BE2C (cell line): ENCODE measurements around the gene AAMDC. TPM values are rescaled to one million over a fixed set of nuclear protein-coding genes. Genes with fewer than 3 reads are reported as not detected.
A peak's percentile ranks its signal among the peaks of the same experiment; 100 is the strongest.

Source experiments
- DNase-seq: peaks from one replicate; pipeline ENCODE4 v3.0.0-alpha.2; 2020
- H3K27me3 ChIP-seq: fragments of 250-450 bp; sonication (Bioruptor Pico); 2 replicates; pipeline ENCODE4 v1.5.1; 2020; ENCODE audit warnings: mild to moderate bottlenecking
- H3K36me3 ChIP-seq: fragments of 250-450 bp; sonication (Bioruptor Pico); 2 replicates; pipeline ENCODE4 v1.5.1; 2020; ENCODE audit warnings: mild to moderate bottlenecking
- H3K4me1 ChIP-seq: fragments of 250-450 bp; sonication (Bioruptor Pico); 2 replicates; pipeline ENCODE4 v1.5.1; 2020
- H3K4me3 ChIP-seq: 2 replicates; pipeline ENCODE4 v1.5.1; 2011; ENCODE audit warnings: low read depth, low read length
- H3K9me3 ChIP-seq: fragments of 250-450 bp; sonication (Bioruptor Pico); 2 replicates; pipeline ENCODE4 v1.5.1; 2020
- polyA plus RNA-seq: library from polyadenylated mRNA; unstranded; fragments of >200 nt; gene quantifications from one replicate; pipeline ENCODE4 v1.2.1, GENCODE V29; 2012; ENCODE audit warnings: low read depth, missing spikeins; ENCODE audit not compliant: insufficient read length, insufficient read depth
- TF ChIP-seq, protein P1 (sequence below): IDR thresholded peaks from 2 replicates; pipeline ENCODE4 v1.5.1; 2012; ENCODE audit warnings: mild to moderate bottlenecking, low read depth, low read length

AAMDC gene
- 36.4 TPM for polyA plus RNA-seq

DNA sequence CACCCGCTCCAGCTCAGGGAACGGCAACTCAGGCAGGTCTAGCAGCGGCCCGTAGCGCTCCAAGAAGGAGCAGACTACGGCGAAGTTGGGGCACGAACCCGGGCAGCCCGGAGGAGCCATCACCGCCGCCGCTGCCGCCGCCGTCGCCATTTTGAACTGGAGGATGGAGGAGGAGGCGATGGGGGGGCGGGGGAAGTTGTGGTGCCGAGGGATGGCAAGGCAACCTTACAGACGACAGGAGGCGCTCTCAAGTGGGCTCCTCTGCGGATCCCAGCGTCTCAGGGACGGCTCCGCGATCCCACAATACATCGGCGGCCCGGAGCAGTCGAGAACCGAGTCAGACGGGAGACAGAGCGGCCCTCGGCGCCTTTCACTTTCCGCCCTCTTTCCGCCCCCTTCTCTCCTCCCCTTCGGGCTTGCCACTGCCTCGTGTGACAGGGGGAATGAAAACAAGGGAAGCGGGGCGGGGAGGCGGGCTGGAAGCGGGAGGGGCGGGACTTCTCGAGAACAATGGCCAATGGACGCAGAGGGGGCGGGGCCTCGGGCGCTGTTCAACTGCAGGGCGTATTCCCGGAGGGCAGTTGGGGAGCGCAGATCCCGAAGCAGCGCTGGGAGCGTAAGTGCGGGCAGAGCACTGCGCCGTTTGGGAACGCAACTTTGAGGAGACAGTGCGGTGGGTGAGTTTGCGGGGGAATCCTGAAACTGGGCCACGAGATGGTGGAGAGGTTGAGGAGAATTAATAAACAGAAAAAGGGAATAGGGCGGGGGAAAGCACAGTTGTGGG lies at the start of gene AAMDC, which contains the start of gene RSF1:
Gene AAMDC (plus strand): TSS at position 580 of the 784 bp plus-strand sequence. CDS start 21,353 bp downstream, outside the sequence.
Gene RSF1 (minus strand): TSS at position 158 of the 784 bp plus-strand sequence. CDS start 8 bp downstream, at position 150.
- Histone ChIP-seq H3K4me1 (no peaks in the 10 kb centered on the region), H3K27me3 (no peaks in the 10 kb centered on the region), H3K4me3 (peak within 1 kb of the TSS; percentile 99), H3K9me3 (no peaks in the 10 kb centered on the region), H3K36me3 (no peaks in the 10 kb centered on the region)
- TF ChIP-seq, protein P1, sequence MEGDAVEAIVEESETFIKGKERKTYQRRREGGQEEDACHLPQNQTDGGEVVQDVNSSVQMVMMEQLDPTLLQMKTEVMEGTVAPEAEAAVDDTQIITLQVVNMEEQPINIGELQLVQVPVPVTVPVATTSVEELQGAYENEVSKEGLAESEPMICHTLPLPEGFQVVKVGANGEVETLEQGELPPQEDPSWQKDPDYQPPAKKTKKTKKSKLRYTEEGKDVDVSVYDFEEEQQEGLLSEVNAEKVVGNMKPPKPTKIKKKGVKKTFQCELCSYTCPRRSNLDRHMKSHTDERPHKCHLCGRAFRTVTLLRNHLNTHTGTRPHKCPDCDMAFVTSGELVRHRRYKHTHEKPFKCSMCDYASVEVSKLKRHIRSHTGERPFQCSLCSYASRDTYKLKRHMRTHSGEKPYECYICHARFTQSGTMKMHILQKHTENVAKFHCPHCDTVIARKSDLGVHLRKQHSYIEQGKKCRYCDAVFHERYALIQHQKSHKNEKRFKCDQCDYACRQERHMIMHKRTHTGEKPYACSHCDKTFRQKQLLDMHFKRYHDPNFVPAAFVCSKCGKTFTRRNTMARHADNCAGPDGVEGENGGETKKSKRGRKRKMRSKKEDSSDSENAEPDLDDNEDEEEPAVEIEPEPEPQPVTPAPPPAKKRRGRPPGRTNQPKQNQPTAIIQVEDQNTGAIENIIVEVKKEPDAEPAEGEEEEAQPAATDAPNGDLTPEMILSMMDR: peak; percentile 67
- peak; percentile 100 for DNase-seq

DNA sequence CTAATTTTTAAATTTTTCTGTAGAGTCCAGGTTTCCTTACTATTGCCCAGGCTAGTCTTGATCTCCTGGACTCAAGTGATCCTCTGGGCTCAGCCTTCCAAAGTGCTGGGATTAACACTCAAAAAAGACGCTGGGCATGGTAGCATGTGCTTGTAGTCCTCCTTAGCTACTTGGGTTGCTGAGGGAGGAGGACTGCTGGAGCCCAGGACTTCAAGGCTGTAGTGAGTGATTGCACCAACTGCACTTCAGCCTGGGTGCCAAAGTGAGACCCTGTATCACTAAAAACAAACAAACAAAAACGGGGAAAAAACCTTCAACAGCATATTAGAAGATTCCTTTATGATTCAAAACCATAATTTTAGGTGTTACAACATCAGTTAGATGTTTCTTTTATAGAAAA lies 45.0 kb upstream of the AAMDC start:
- no peaks in the 10 kb centered on the region for H3K9me3 ChIP-seq
- DNase-seq: no peak
- H3K27me3 ChIP-seq: no peaks in the 10 kb centered on the region
- H3K36me3 ChIP-seq: peaks cover under 1% of the 10 kb centered on the region; the same call in 1 of the 2 replicates
- no peak overlapping the region for H3K4me3 ChIP-seq
- H3K4me1 ChIP-seq: peaks cover 9% of the 10 kb centered on the region
- TF ChIP-seq, protein P1: no peak

- Histone ChIP-seq H3K4me1 (peaks cover 4% of the 10 kb centered on the region; the same call in 1 of the 2 replicates), H3K36me3 (no peaks in the 10 kb centered on the region), H3K9me3 (no peaks in the 10 kb centered on the region), H3K27me3 (no peaks in the 10 kb centered on the region), H3K4me3 (no peak overlapping the region)
- DNase-seq: no peak
- TF ChIP-seq, protein P1: peak; percentile 39
These were observed 44.5 kb upstream of the AAMDC start for GRCh38 chr11:77776455-77776854.

- Histone ChIP-seq H3K36me3 (no peaks in the 10 kb centered on the region), H3K4me1 (no peaks in the 10 kb centered on the region), H3K9me3 (no peaks in the 10 kb centered on the region), H3K4me3 (no peak overlapping the region), H3K27me3 (no peaks in the 10 kb centered on the region)
- TF ChIP-seq, protein P1: no peak
- no peak for DNase-seq
These were observed 42.8 kb upstream of the AAMDC start for GRCh38 chr11:77778118-77778517.

DNA sequence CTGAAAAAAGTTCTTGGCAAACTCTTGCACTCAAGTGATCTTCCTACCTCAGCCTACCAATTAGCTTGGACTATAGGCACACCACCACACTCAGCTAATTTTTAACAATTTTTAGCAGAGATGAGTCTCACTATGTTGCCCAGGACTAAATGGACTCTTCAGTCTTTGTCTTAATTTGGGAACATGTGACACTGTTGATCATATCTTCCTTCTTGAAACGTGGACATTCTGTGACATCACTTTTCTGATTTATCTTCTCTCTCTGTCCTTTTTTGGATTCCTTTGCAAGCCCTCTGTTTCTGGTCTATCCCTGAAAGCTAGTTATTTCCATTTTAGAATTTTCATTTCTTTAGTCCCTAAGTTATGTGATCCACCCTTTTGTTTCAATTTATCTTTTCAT lies 42.4 kb upstream of the AAMDC start:
- no peaks in the 10 kb centered on the region for H3K36me3 ChIP-seq
- no peaks in the 10 kb centered on the region for H3K4me1 ChIP-seq
- no peak for DNase-seq
- TF ChIP-seq, protein P1: no peak
- no peak overlapping the region for H3K4me3 ChIP-seq
- no peaks in the 10 kb centered on the region for H3K27me3 ChIP-seq
- H3K9me3 ChIP-seq: no peaks in the 10 kb centered on the region

DNA sequence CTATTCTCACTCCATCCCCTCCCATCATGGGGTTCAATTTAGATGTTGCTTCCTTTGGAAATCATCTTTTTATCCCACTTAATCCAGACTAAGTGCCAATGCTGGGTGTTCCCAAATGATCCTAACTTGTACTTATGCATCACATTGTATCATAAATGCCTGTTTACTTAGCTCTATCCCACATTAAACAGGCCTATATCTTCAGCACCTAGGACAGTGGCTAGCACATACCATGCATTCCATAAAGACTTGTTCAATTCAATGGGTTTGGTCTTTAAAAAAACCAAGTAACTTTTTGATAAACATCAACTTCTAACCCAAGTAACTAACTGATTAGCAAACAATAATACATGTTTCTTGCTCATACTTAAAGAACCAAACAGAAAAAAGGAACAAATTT lies 41.0 kb upstream of the AAMDC start:
- no peak for DNase-seq
- Histone ChIP-seq H3K4me1 (no peaks in the 10 kb centered on the region), H3K27me3 (no peaks in the 10 kb centered on the region), H3K36me3 (no peaks in the 10 kb centered on the region), H3K9me3 (no peaks in the 10 kb centered on the region), H3K4me3 (no peak overlapping the region)
- TF ChIP-seq, protein P1: no peak
